Tibial artery (tissue), 4 donors: ENCODE data around the gene RNF167.

ENCODE experiments used
- DNase-seq, 2 donors: peaks; one replicate each; pipeline ENCODE4 v3.0.0-alpha.2; 2019
- H3K27ac ChIP-seq, 2 donors: fragments of 200-600 bp; sonication (generic) in 1 of 2; 1 replicate in 1 of 2; 2 replicates in 1 of 2; pipeline ENCODE4 v1.5.1; 2018 to 2019; ENCODE audit warnings: mild to moderate bottlenecking in 1 of 2
- H3K27me3 ChIP-seq, 2 donors: fragments of 200-600 bp; sonication (generic) in 1 of 2; one replicate each; pipeline versions ENCODE4 v1.5.1 to v1.6.0; 2016 to 2019
- H3K36me3 ChIP-seq, 3 donors: fragments of 200-600 bp; sonication (generic) in 2 of 3; one replicate each; pipeline ENCODE4 v1.5.1; 2016 to 2019; ENCODE audit warnings: mild to moderate bottlenecking in 2 of 3
- H3K4me1 ChIP-seq, 4 donors: fragments of 200-600 bp; sonication (generic) in 2 of 4; 1 replicate in 3 of 4; 2 replicates in 1 of 4; pipeline ENCODE4 v1.5.1; 2016 to 2019
- H3K4me3 ChIP-seq, 2 donors: fragments of 200-600 bp; sonication (generic) in 1 of 2; 1 replicate in 1 of 2; 2 replicates in 1 of 2; pipeline ENCODE4 v1.5.1; 2018 to 2019; ENCODE audit warnings: mild to moderate bottlenecking in 2 of 2
- H3K9me3 ChIP-seq, 3 donors: fragments of 200-600 bp; sonication (generic) in 1 of 3; one replicate each; pipeline ENCODE4 v1.5.1; 2016 to 2019
- intact Hi-C: fragments of 100-400 bp; cut with DNase I; formaldehyde crosslinking; loops from one replicate; pipeline ENCODE4 v1.15.0; 2023; ENCODE audit warnings: low total_unique reads
- TF ChIP-seq, protein P1 (sequence below), 2 experiments: fragments of 200-600 bp in 1 of 2; fragments of 450-650 bp in 1 of 2; IDR thresholded peaks; one replicate each; pipeline ENCODE4 v1.5.1; 2017 to 2019; ENCODE audit warnings: antibody characterized with exemption in 2 of 2, mild to moderate bottlenecking in 1 of 2, moderate library complexity in 1 of 2

The RNF167 gene

DNA sequence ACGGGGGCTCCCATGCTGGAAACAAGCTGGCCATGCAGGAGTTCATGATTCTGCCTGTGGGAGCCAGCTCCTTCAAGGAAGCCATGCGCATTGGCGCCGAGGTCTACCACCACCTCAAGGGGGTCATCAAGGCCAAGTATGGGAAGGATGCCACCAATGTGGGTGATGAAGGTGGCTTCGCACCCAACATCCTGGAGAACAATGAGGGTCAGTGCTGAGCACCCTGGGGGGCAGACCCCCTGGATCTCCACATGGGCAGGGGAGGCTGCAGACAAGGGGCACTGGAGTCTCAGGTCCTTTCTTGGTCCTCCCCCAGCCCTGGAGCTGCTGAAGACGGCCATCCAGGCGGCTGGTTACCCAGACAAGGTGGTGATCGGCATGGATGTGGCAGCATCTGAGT lies 15.0 kb downstream of the RNF167 start:
- no peaks in the 10 kb centered on the region for H3K9me3 ChIP-seq
- no peak for DNase-seq
- no peak overlapping the region for H3K4me3 ChIP-seq
- peaks cover 18 to 22% (median 22%) of the 10 kb centered on the region in 3 donors for H3K36me3 ChIP-seq
- peaks cover 0 to 31% (median 17%) of the 10 kb centered on the region in 4 donors for H3K4me1 ChIP-seq
- TF ChIP-seq, protein P1, sequence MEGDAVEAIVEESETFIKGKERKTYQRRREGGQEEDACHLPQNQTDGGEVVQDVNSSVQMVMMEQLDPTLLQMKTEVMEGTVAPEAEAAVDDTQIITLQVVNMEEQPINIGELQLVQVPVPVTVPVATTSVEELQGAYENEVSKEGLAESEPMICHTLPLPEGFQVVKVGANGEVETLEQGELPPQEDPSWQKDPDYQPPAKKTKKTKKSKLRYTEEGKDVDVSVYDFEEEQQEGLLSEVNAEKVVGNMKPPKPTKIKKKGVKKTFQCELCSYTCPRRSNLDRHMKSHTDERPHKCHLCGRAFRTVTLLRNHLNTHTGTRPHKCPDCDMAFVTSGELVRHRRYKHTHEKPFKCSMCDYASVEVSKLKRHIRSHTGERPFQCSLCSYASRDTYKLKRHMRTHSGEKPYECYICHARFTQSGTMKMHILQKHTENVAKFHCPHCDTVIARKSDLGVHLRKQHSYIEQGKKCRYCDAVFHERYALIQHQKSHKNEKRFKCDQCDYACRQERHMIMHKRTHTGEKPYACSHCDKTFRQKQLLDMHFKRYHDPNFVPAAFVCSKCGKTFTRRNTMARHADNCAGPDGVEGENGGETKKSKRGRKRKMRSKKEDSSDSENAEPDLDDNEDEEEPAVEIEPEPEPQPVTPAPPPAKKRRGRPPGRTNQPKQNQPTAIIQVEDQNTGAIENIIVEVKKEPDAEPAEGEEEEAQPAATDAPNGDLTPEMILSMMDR (IDR thresholded peaks at IDR 0.05) = no peak
- intact Hi-C loops = no loop called here
- H3K27ac ChIP-seq = no peak overlapping the region
- no peaks in the 10 kb centered on the region for H3K27me3 ChIP-seq

DNA sequence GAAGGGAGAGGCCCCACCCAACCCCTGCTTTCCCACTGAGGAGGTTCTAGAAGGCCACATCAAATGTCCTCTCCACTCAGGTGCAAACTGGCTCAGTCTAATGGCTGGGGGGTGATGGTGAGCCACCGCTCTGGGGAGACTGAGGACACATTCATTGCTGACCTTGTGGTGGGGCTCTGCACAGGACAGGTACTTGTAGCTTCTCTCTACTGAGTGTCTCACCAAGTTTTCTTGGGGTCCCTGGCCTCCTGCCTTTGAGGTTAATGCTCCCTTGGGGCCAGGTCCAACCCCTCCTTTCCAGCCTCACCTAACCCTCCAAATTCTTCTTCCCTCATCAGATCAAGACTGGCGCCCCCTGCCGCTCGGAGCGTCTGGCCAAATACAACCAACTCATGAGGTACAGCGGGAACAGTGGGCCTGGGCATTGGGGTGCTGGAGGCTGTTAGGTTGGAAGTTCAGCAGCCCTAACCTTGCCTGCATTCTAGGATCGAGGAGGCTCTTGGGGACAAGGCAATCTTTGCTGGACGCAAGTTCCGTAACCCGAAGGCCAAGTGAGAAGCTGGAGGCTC lies 16.5 kb downstream of the RNF167 start:
- DNase-seq = no peak
- H3K36me3 ChIP-seq = peaks cover 24 to 36% (median 29%) of the 10 kb centered on the region in 3 donors
- H3K27ac ChIP-seq = no peak overlapping the region
- H3K9me3 ChIP-seq = no peaks in the 10 kb centered on the region
- TF ChIP-seq, protein P1 (IDR thresholded peaks at IDR 0.05) = no peak
- intact Hi-C loops = no loop called here
- H3K4me3 ChIP-seq = no peak overlapping the region
- no peaks in the 10 kb centered on the region for H3K27me3 ChIP-seq
- peaks cover 0 to 18% (median 8%) of the 10 kb centered on the region in 4 donors for H3K4me1 ChIP-seq

DNA sequence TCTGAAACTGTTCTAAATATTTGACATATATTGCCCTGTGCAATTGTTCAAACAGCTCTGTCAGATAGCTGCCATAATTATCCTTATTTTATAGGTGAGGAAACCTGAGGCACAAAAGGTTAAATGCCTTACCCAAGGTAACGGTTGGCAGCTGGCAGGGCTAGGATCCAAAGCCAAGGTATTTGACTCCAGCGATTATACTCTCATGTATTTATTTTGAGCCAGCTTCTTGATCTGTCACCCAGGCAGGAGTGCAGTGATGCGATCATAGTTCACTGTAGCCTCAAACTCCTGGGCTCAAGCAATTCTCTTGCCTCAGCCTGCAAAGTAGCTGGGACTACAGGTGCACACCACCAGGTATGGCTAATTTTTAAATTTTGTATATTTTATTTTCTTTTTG lies 18.0 kb downstream of the RNF167 start:
- DNase-seq = no peak
- intact Hi-C loops = no loop called here
- Histone ChIP-seq H3K4me1 (peaks cover 0 to 11% (median 6%) of the 10 kb centered on the region in 4 donors), H3K4me3 (no peak overlapping the region), H3K36me3 (peaks cover 24 to 36% (median 29%) of the 10 kb centered on the region in 3 donors), H3K9me3 (no peaks in the 10 kb centered on the region), H3K27me3 (no peaks in the 10 kb centered on the region), H3K27ac (no peak overlapping the region)
- TF ChIP-seq, protein P1 (IDR thresholded peaks at IDR 0.05) = no peak

DNA sequence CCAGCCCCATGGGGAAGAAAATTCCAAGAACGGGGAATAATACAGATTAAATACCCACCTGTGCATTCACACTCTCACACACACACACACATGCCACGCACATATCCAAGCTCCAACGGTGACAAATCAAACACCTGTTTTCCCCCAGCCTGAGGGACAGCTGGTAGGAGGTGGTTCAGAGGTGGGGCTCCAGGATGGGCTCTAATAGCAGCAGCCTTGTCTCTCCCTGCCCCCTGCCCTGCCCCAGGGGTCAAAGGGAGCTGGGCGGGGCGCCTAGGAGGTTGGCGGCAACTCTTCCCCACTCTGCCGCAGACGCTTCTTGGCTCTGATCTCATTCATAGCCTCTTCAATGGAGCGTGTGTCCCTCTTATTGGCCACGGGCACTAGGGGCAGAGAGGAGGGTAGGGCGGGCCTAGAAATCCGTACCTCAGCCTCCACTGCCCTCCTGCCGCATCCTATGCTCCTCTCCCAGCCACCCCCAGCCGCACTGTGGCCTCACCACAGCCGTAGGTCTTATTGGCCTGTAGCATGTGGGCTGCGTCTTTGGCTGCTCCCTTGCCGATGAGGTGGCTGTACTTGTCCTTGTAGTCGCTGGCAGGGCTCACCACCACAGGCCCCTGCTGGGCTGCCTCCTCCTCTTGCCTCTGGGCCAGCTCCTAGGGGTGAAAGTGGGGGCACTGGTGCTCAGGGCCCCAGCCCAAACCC lies 19.3 kb downstream of the RNF167 start:
- no peak for DNase-seq
- no peaks in the 10 kb centered on the region for H3K27me3 ChIP-seq
- no peak overlapping the region for H3K4me3 ChIP-seq
- TF ChIP-seq, protein P1 (IDR thresholded peaks at IDR 0.05) = no peak
- no peak overlapping the region for H3K27ac ChIP-seq
- intact Hi-C loops = no loop called here
- H3K36me3 ChIP-seq = peaks cover 24 to 36% (median 29%) of the 10 kb centered on the region in 3 donors
- no peaks in the 10 kb centered on the region for H3K4me1 ChIP-seq
- no peaks in the 10 kb centered on the region for H3K9me3 ChIP-seq

DNA sequence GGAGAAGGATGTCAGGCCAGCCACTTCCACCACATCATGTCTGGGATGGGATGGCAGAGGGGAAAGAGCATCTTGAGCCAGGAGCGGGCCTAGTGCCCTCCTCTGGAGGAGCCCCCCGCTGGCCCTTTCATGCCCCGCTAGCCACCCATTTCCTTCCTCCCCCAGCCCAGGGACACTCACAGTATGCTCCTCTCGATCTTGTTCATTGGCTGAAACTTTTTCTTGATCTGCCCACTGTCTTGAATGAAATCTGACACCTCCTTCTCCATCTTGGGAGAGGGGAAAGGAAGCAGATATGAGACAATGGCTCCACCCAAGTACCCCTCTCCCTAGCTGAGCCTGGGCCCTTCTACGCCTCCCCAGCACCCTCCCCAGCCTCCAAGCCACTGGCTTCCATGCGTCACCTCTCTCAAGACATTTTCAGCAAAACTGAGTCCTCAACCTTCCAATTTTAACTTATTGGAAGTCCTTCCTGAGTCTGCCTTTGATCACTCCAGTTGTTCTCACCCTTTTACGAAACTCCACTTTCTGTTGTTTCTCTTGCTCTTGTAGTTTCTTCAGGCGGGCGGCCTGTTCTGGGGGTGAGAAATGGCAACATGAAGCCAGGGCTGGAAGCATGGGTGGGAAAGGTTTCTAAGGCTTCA lies 20.3 kb downstream of the RNF167 start:
- intact Hi-C loops = no loop called here
- TF ChIP-seq, protein P1 (IDR thresholded peaks at IDR 0.05) = no peak
- Histone ChIP-seq H3K4me1 (peaks cover 0 to 2% (median under 1%) of the 10 kb centered on the region in 4 donors), H3K4me3 (no peak overlapping the region), H3K27me3 (no peaks in the 10 kb centered on the region), H3K36me3 (peaks cover 24 to 36% (median 29%) of the 10 kb centered on the region in 3 donors), H3K27ac (no peak overlapping the region), H3K9me3 (no peaks in the 10 kb centered on the region)
- no peak for DNase-seq
